DOHH2 (cell line): ENCODE data around the gene CD47.

ENCODE experiments used
- H3F3A ChIP-seq: fragments of 200-600 bp; sonication (generic), shearing (Covaris generic); 2 replicates; pipeline ENCODE4 v1.6.0; 2016; ENCODE audit warnings: antibody characterized with exemption, mild to moderate bottlenecking; ENCODE audit not compliant: control insufficient read depth, insufficient read depth
- H3K27ac ChIP-seq: fragments of 200-600 bp; sonication (generic); 2 replicates; pipeline ENCODE4 v1.5.1; 2014; ENCODE audit warnings: low read depth, mild to moderate bottlenecking, low read length, moderate library complexity
- H3K27me3 ChIP-seq: fragments of 200-600 bp; sonication (generic); 2 replicates; pipeline ENCODE4 v1.6.1; 2014; ENCODE audit warnings: mild to moderate bottlenecking, low read length, mixed read lengths; ENCODE audit not compliant: control insufficient read depth
- H3K36me3 ChIP-seq: fragments of 200-600 bp; sonication (generic); 2 replicates; pipeline ENCODE4 v1.6.1; 2014; ENCODE audit warnings: mild to moderate bottlenecking, low read length, moderate library complexity, mixed read lengths; ENCODE audit not compliant: control insufficient read depth
- H3K4me1 ChIP-seq: fragments of 200-600 bp; sonication (generic); 2 replicates; pipeline ENCODE4 v1.6.1; 2014; ENCODE audit warnings: mild to moderate bottlenecking, low read length, mixed read lengths; ENCODE audit not compliant: control insufficient read depth
- H3K4me2 ChIP-seq: fragments of 200-600 bp; sonication (generic); 2 replicates; pipeline ENCODE4 v1.6.0; 2014; ENCODE audit warnings: mild to moderate bottlenecking, low read length, moderate library complexity
- H3K4me3 ChIP-seq: fragments of 200-600 bp; sonication (generic); 2 replicates; pipeline ENCODE4 v1.5.1; 2014; ENCODE audit warnings: mild to moderate bottlenecking, low read length, mixed read lengths
- H3K79me2 ChIP-seq: fragments of 200-600 bp; sonication (generic); 2 replicates; pipeline ENCODE4 v1.6.1; 2014; ENCODE audit warnings: mild to moderate bottlenecking, low read length, mixed read lengths; ENCODE audit not compliant: control insufficient read depth
- H3K9me2 ChIP-seq: fragments of 200-600 bp; sonication (generic); replicated peaks from 2 replicates; pipeline ENCODE4 v1.6.1; 2014; ENCODE audit warnings: mild to moderate bottlenecking, low read length, mixed read lengths; ENCODE audit not compliant: control insufficient read depth
- H3K9me3 ChIP-seq: fragments of 200-600 bp; sonication (generic); 2 replicates; pipeline ENCODE4 v1.6.1; 2014; ENCODE audit warnings: antibody characterized with exemption, low read length, mixed read lengths; ENCODE audit not compliant: control insufficient read depth, insufficient read depth
- H4K20me1 ChIP-seq: fragments of 200-600 bp; sonication (generic); 2 replicates; pipeline ENCODE4 v1.6.0; 2014; ENCODE audit warnings: low read depth, mild to moderate bottlenecking, antibody characterized with exemption, low read length, moderate library complexity; ENCODE audit not compliant: control insufficient read depth, insufficient read depth
- CTCF ChIP-seq: fragments of 200-600 bp; sonication (generic); IDR thresholded peaks from one replicate; pipeline ENCODE4 v1.5.1; 2014; ENCODE audit warnings: antibody characterized with exemption, mild to moderate bottlenecking, low read depth, low read length; ENCODE audit not compliant: poor library complexity, severe bottlenecking
- EZH2phosphoT487 ChIP-seq: fragments of 200-600 bp; sonication (generic); IDR thresholded peaks from 2 replicates; pipeline ENCODE4 v1.6.1; 2017; ENCODE audit warnings: borderline replicate concordance, mild to moderate bottlenecking, antibody characterized with exemption, low read length, moderate library complexity, mixed read lengths

CD47 gene

GRCh38 chr3:108117241-108117775 lies 26.5 kb upstream of the CD47 start:
- Histone ChIP-seq H3K4me2 (no peak overlapping the region), H3K27ac (no peak overlapping the region), H3K9me2 (no peaks in the 10 kb centered on the region), H3K79me2 (no peaks in the 10 kb centered on the region), H3F3A (peaks cover 6% of the 10 kb centered on the region; the same call in 1 of the 2 replicates), H4K20me1 (no peaks in the 10 kb centered on the region), H3K4me3 (no peak overlapping the region), H3K36me3 (no peaks in the 10 kb centered on the region), H3K4me1 (peaks cover 18% of the 10 kb centered on the region), H3K27me3 (no peaks in the 10 kb centered on the region), H3K9me3 (peaks cover 3% of the 10 kb centered on the region; the same call in 1 of the 2 replicates)
- TF ChIP-seq EZH2phosphoT487 (no peak), CTCF (no peak)

DNA sequence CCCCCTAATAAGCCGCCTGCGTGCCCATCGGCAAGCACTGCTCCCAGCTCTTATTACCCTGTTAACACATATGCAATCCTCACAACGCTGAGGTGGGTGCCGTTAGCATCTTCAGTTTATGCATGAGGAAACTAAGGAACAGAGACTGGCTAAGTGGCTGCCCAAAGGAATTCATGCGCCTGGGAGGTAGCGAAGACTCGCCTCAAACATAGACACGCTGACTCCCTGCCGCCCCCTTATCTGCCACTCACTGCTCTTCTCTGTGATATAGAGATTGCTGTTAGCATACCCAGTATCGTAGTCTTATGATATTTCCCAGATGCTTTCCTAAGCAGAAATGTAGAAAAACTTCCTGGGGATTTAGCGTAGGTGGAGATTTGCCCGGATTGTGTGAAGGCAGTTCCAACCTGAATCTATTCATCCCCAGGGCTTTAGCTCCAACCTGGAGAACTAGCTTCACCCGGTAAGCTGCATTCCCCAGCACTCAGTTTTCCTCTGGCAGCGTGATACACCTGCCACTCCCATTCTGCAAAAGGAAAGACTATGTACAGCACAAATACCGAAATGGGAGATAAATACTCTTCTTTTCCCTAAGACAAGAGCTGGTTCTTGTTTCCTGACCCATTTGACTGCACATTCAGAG lies 23.7 kb upstream of the CD47 start:
- H3K9me2 ChIP-seq = no peaks in the 10 kb centered on the region
- no peak for TF ChIP-seq CTCF
- no peak for TF ChIP-seq EZH2phosphoT487
- H3K4me1 ChIP-seq = no peaks in the 10 kb centered on the region
- H3K27me3 ChIP-seq = no peaks in the 10 kb centered on the region
- no peaks in the 10 kb centered on the region for H3K36me3 ChIP-seq
- H4K20me1 ChIP-seq = no peaks in the 10 kb centered on the region
- no peak overlapping the region for H3K4me3 ChIP-seq
- H3K4me2 ChIP-seq = no peak overlapping the region
- no peaks in the 10 kb centered on the region for H3F3A ChIP-seq
- H3K9me3 ChIP-seq = peaks cover 3% of the 10 kb centered on the region; the same call in 1 of the 2 replicates
- no peak overlapping the region for H3K27ac ChIP-seq
- no peaks in the 10 kb centered on the region for H3K79me2 ChIP-seq

DNA sequence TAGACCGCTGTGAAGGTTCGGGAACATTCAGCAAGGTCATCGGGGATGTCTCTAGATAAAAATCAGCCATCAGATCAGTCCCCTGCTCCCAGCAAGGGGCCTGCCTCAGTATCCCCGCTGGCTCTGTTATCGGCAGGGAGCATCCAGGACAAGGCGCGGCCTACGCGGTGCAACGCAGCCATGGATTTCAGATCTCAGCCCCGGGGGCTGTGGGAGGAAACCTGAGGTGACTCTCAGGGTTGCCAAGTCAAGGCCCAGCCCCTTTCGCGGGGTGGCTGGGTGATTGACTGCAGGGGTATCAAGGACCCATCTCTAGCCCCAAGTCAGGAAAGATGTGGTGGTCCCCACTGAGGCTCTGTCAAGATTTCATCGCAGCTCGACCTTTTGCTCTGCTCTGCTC lies 23.1 kb upstream of the CD47 start:
- no peak overlapping the region for H3K4me3 ChIP-seq
- H3K9me3 ChIP-seq = no peaks in the 10 kb centered on the region
- H3F3A ChIP-seq = no peaks in the 10 kb centered on the region
- H4K20me1 ChIP-seq = no peaks in the 10 kb centered on the region
- no peaks in the 10 kb centered on the region for H3K4me1 ChIP-seq
- no peak overlapping the region for H3K27ac ChIP-seq
- no peaks in the 10 kb centered on the region for H3K27me3 ChIP-seq
- TF ChIP-seq EZH2phosphoT487 (no peak), CTCF (no peak)
- no peaks in the 10 kb centered on the region for H3K36me3 ChIP-seq
- H3K4me2 ChIP-seq = no peak overlapping the region
- H3K9me2 ChIP-seq = no peaks in the 10 kb centered on the region
- no peaks in the 10 kb centered on the region for H3K79me2 ChIP-seq
